Fibroblast of the aortic adventitia (primary cell): ENCODE data around the gene MGAT4A. TPM values are rescaled to one million over a fixed set of nuclear protein-coding genes. Genes with fewer than 3 reads are reported as not detected.

ENCODE experiments used
- DNase-seq: peaks from one replicate; pipeline ENCODE4 v3.0.0-alpha.2; 2010; ENCODE audit warnings: low read depth
- H3K4me3 ChIP-seq: 2 replicates; pipeline ENCODE4 v1.5.1; 2011; ENCODE audit warnings: low read depth, mild to moderate bottlenecking, control low read depth, low read length, moderate library complexity
- CTCF ChIP-seq: IDR thresholded peaks from 2 replicates; pipeline ENCODE4 v1.5.1; 2011; ENCODE audit warnings: mild to moderate bottlenecking, low read length, control low read depth, inconsistent platforms; ENCODE audit not compliant: insufficient read depth
- total RNA-seq: library from RNA; depleted of rRNA; stranded (reverse); fragments of >200 nt; gene quantifications from 2 replicates; pipeline ENCODE4 v1.2.3, GENCODE V29; 2012; ENCODE audit warnings: low replicate concordance

The MGAT4A gene
- total RNA-seq, 1 donor, result 0.36 TPM

DNA sequence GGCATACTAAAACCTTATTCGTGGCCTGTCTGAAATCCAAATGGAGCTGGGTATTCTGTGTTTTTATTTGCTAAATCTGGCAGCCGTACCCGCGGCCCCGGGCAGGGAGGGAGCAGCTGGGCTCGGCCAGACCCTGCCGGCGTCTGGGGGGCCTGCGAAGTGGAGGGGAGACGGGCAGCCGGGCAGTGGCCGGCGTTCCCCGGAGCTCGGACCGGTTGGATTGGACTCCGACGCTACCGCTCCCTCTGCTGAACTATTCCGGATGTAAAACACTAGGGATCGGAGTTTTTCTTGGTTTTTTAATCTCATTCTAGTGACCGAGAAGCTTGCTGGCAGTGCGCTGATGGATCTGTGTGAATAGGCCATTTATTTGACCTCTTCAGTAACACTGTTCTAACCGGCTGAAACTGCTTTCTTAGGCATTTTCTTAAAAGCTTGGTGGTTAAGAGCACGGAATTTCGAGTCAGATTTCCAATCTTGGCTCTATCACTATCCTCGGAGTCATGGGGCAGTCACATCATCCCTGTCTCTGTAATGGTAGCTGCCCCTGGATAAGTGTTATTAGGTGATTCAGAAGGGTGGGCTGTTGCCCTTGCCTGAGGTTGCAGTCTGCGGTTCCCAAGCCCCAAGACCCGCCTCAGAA, 121.8 kb downstream of the MGAT4A start:
- TF ChIP-seq CTCF, result no peak
- DNase-seq, result peak; percentile 52
- H3K4me3 ChIP-seq, result peak overlapping the region; percentile 97

DNA sequence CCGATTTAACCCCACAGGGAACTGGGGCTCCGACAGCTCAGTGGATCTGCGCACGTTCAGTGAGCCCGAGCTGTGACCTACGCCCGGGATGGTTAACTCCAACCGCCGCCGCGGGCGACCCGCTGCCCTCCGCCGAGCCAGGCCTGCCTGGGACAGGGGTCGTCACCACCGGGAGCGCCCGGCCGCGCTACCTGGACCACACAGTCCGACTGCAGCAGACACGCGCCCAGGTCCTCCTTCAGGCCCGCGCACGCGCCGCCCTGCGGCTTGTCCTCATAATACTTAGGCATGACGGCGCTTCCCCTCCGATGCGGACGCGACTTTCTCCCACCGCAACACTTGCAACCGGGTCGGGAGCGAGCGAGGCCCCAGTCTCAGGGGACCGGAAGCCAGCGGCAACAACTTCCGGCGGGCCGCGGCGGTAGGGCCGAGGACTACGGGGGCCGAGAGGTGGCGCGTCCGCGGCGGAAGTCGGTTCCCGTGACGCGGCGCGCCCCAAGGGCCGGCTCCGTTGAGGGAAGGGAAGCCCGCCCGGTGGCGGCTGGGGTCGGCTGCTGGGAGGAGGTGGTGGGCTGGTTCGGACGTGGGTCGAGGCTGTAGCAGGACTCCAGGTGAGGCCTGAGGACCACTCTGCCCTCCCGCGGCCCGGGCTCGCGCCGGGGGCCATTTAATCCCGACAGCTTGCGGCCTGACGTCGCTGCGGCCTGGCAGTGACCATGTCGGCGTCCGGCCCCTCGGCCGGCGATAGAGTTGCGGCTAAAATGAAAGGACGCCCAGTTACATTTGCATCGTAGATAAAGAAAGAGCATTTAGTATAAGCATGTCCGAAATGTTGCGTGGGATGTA, 122.6 kb downstream of the MGAT4A start, which contains the start of the genes COA5 and UNC50:
COA5 (minus strand) TSS at position 397 of the 846 bp plus-strand sequence; CDS start at position 290, 107 bp downstream.
UNC50 (plus strand) TSS at position 474 of the 846 bp plus-strand sequence. CDS start 1,171 bp downstream, outside the sequence.
- peak within 1 kb of the TSS; percentile 97 for H3K4me3 ChIP-seq
- peak; percentile 88 for DNase-seq
- TF ChIP-seq CTCF, result no peak

DNA sequence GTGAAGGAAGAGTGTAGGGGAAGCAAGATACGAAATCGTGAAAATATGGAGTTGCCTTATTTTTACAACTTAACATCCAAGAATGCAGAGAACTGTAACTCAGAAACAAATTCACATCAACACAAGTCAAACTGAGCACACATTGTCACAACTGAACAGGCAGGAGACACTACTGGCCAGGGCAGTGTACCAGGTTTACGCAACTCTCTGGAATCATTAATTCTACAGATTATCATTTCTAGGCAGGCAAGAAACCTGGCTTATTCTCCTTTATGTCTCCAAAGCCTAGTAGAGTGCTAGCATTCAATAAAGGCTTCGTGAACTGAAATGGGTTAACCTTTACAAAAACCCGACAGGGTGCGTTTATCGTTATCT, 123.2 kb downstream of the MGAT4A start:
- H3K4me3 ChIP-seq, result peak overlapping the region; percentile 97
- peak; percentile 31 for DNase-seq
- TF ChIP-seq CTCF, result no peak

GRCh38 chr2:98607104-98607503, 123.8 kb downstream of the MGAT4A start:
- no peak for DNase-seq
- TF ChIP-seq CTCF, result no peak
- H3K4me3 ChIP-seq, result peak overlapping the region; percentile 97

DNA sequence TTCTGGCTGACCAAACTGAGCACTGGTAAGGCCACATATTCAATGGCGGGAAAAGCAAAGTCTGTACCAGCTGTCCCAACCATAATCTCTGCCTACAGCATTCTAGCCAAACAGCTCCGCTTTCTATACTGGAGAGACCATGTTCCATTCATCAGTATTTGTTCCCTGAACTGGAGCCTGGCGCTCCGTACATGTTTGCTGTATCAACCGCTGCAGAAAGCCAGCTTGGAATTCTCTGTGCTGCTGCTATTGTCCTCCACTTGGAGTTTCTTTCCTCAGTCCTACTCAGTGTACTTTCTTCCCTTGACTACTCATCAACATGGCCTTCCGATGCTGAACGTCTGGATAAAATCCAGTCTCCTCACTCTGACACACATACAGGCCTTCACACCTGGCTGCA, 124.5 kb downstream of the MGAT4A start:
- H3K4me3 ChIP-seq, result peak overlapping the region; percentile 23
- no peak for DNase-seq
- TF ChIP-seq CTCF, result no peak

GRCh38 chr2:98605076-98605475, 125.9 kb downstream of the MGAT4A start:
- no peak for DNase-seq

More at GRCh38 chr2:98605076-98605475, 125.9 kb downstream of the MGAT4A start:
- H3K4me3 ChIP-seq, result no peak overlapping the region
- no peak for TF ChIP-seq CTCF
